H9 (cell line): ENCODE measurements around the gene NRXN3. TPM values are rescaled to one million over a fixed set of nuclear protein-coding genes. Genes with fewer than 3 reads are reported as not detected.

Source experiments
- DNase-seq: peaks from one replicate; pipeline ENCODE4 v3.0.0-alpha.2; 2017
- H2AFZ ChIP-seq: one replicate; pipeline ENCODE4 v1.6.1; 2013; ENCODE audit warnings: mild to moderate bottlenecking, low read length, control low read depth, moderate library complexity
- H2AK5ac ChIP-seq: 2 replicates; pipeline ENCODE4 v1.6.1; 2013; ENCODE audit warnings: low read length, control low read depth, mixed read lengths; ENCODE audit not compliant: insufficient read length
- H2BK120ac ChIP-seq: one replicate; pipeline ENCODE4 v1.6.1; 2013; ENCODE audit warnings: low read depth, mild to moderate bottlenecking, low read length, control low read depth, inconsistent platforms; ENCODE audit not compliant: poor library complexity, severe bottlenecking
- H2BK12ac ChIP-seq: 2 replicates; pipeline ENCODE4 v1.6.1; 2013; ENCODE audit warnings: low read length, control low read depth, mixed read lengths, low read depth; ENCODE audit not compliant: insufficient read length
- H2BK15ac ChIP-seq: 2 replicates; pipeline ENCODE4 v1.6.1; 2013; ENCODE audit warnings: low read depth, low read length, control low read depth
- H2BK20ac ChIP-seq: one replicate; pipeline ENCODE4 v1.6.1; 2013; ENCODE audit warnings: low read depth, mild to moderate bottlenecking, low read length, control low read depth, inconsistent platforms; ENCODE audit not compliant: poor library complexity, severe bottlenecking
- H2BK5ac ChIP-seq: 2 replicates; pipeline ENCODE4 v1.6.1; 2013; ENCODE audit warnings: low read length, control low read depth, mixed read lengths; ENCODE audit not compliant: insufficient read length
- H3K14ac ChIP-seq: 2 replicates; pipeline ENCODE4 v1.6.1; 2013; ENCODE audit warnings: low read length, control low read depth; ENCODE audit not compliant: insufficient read depth
- H3K18ac ChIP-seq: 2 replicates; pipeline ENCODE4 v1.6.1; 2013; ENCODE audit warnings: low read depth, mild to moderate bottlenecking, mixed read lengths, low read length, control low read depth; ENCODE audit not compliant: insufficient read length
- H3K23ac ChIP-seq: 2 replicates; pipeline ENCODE4 v1.6.1; 2013; ENCODE audit warnings: low read length, control low read depth, mixed read lengths, low read depth; ENCODE audit not compliant: insufficient read length
- H3K23me2 ChIP-seq: 2 replicates; pipeline ENCODE4 v1.6.1; 2013; ENCODE audit warnings: low read depth, mild to moderate bottlenecking, mixed read lengths, low read length, control low read depth; ENCODE audit not compliant: insufficient read length, poor library complexity, severe bottlenecking
- H3K27ac ChIP-seq: 2 replicates; pipeline ENCODE4 v1.5.1; 2013; ENCODE audit warnings: low read length, control low read depth, mixed read lengths, low read depth; ENCODE audit not compliant: insufficient read length
- H3K27me3 ChIP-seq: 2 replicates; pipeline ENCODE4 v1.6.1; 2013; ENCODE audit warnings: low read length, control low read depth, inconsistent platforms; ENCODE audit not compliant: insufficient read depth
- H3K4ac ChIP-seq: 2 replicates; pipeline ENCODE4 v1.6.1; 2013; ENCODE audit warnings: low read depth, mild to moderate bottlenecking, control low read depth, inconsistent platforms, low read length, moderate library complexity
- H3K4me1 ChIP-seq: 2 replicates; pipeline ENCODE4 v1.6.1; 2013; ENCODE audit warnings: low read length, control low read depth, inconsistent platforms; ENCODE audit not compliant: insufficient read depth
- H3K4me2 ChIP-seq: 2 replicates; pipeline ENCODE4 v1.6.1; 2013; ENCODE audit warnings: low read length, control low read depth, mixed read lengths; ENCODE audit not compliant: insufficient read length, insufficient read depth
- H3K56ac ChIP-seq: 2 replicates; pipeline ENCODE4 v1.6.1; 2013; ENCODE audit warnings: low read depth, mild to moderate bottlenecking, mixed read lengths, low read length, control low read depth; ENCODE audit not compliant: insufficient read length
- H3K79me1 ChIP-seq: 2 replicates; pipeline ENCODE4 v1.6.1; 2013; ENCODE audit warnings: low read depth, mild to moderate bottlenecking, moderate library complexity, low read length, control low read depth, inconsistent platforms; ENCODE audit not compliant: insufficient read depth, poor library complexity, severe bottlenecking
- H3K79me2 ChIP-seq: 2 replicates; pipeline ENCODE4 v1.6.1; 2013; ENCODE audit warnings: low read length, control low read depth, inconsistent platforms; ENCODE audit not compliant: insufficient read depth
- H3K9ac ChIP-seq: 2 replicates; pipeline ENCODE4 v1.6.1; 2013; ENCODE audit warnings: low read length, control low read depth, mixed read lengths; ENCODE audit not compliant: insufficient read length; ENCODE audit errors: extremely low read depth
- H3K9me3 ChIP-seq: one replicate; pipeline ENCODE4 v1.6.1; 2013; ENCODE audit warnings: low read depth, low read length, inconsistent platforms; ENCODE audit not compliant: control insufficient read depth
- H3T11ph ChIP-seq: one replicate; pipeline ENCODE4 v1.6.1; 2013; ENCODE audit warnings: mild to moderate bottlenecking, low read length, control low read depth, inconsistent platforms
- H4K20me1 ChIP-seq: one replicate; pipeline ENCODE4 v1.6.1; 2013; ENCODE audit not compliant: control insufficient read depth, insufficient read length, insufficient read depth
- H4K5ac ChIP-seq: 2 replicates; pipeline ENCODE4 v1.6.1; 2013; ENCODE audit warnings: low read depth, mild to moderate bottlenecking, mixed read lengths, low read length, control low read depth; ENCODE audit not compliant: insufficient read length
- H4K8ac ChIP-seq: replicated peaks from 2 replicates; pipeline ENCODE4 v1.6.1; 2013; ENCODE audit warnings: low read length, control low read depth, mixed read lengths, low read depth; ENCODE audit not compliant: insufficient read length
- H4K91ac ChIP-seq: 2 replicates; pipeline ENCODE4 v1.6.1; 2013; ENCODE audit warnings: low read depth, mild to moderate bottlenecking, moderate library complexity, mixed read lengths, low read length, control low read depth; ENCODE audit not compliant: insufficient read length
- H3K27ac Mint-ChIP-seq, 3 experiments: 2 replicates in 2 of 3; 3 replicates in 1 of 3; pipeline ENCODE4 v1.8.0; 2020 to 2021; ENCODE audit warnings: mixed read lengths in 3 of 3, mild to moderate bottlenecking in 1 of 3, moderate library complexity in 1 of 3
- H3K27me3 Mint-ChIP-seq: 2 replicates; pipeline ENCODE4 v1.8.0; 2021; ENCODE audit warnings: low read depth, mild to moderate bottlenecking, moderate library complexity, mixed read lengths
- H3K36me3 Mint-ChIP-seq, 3 experiments: 2 replicates in 2 of 3; 3 replicates in 1 of 3; pipeline ENCODE4 v1.8.0; 2020 to 2021; ENCODE audit warnings: low read depth in 3 of 3, mixed read lengths in 3 of 3; ENCODE audit not compliant: insufficient read depth in 1 of 3
- H3K4me1 Mint-ChIP-seq, 2 experiments: 2 replicates each; pipeline ENCODE4 v1.8.0; 2020; ENCODE audit warnings: mixed read lengths in 2 of 2
- H3K4me3 Mint-ChIP-seq, 2 experiments: 2 replicates in 1 of 2; 3 replicates in 1 of 2; pipeline ENCODE4 v1.8.0; 2020 to 2021; ENCODE audit warnings: mild to moderate bottlenecking in 2 of 2, mixed read lengths in 2 of 2, moderate library complexity in 1 of 2
- H3K9me3 Mint-ChIP-seq, 2 experiments: 2 replicates in 1 of 2; 3 replicates in 1 of 2; pipeline ENCODE4 v1.8.0; 2020; ENCODE audit warnings: mild to moderate bottlenecking in 2 of 2, mixed read lengths in 2 of 2, moderate library complexity in 1 of 2
- CTCF ChIP-seq: fragments of 200-600 bp; sonication (generic); conservative IDR thresholded peaks from 3 replicates; pipeline ENCODE4 v1.8.0; 2021; ENCODE audit warnings: antibody characterized with exemption, mild to moderate bottlenecking
- WGBS: extraction: QIAGEN DNeasy Blood & Tissue Kit; methylation state at CpG from one replicate; pipeline ENCODE4 v1.1.7; 2013; ENCODE audit warnings: missing lambda C conversion rate, low lambda C conversion rate, mixed read lengths; ENCODE audit not compliant: insufficient read length; ENCODE audit errors: extremely low coverage; 5-methylcytosine and 5-hydroxymethylcytosine counted together
- total RNA-seq: library from RNA; stranded (reverse); gene quantifications from 2 replicates; pipeline ENCODE4 v1.2.1, GENCODE V29; 2021

Gene NRXN3
- total RNA-seq, 1 experiment from 2014 or later, result 1.8 TPM

DNA sequence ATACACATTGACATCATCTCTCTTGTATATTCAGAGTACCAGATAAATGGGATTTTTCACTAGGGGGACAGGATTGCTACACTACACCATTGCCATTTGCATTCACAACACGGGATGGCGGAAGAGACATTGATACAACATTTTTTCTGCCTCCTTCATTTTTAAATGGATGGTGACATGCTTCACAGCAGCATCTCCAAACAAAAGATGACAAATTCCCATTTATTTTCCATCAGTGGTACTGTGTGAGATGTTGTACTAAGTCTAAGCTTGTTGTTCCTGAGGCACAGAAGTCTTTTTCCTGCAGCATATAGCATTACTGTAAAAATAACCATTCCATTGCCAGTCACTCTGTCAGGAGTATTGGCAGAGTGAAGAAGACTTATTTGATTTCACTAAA lies 912.7 kb downstream of the NRXN3 start:
- no peak overlapping the region for H2BK15ac ChIP-seq
- H3K4me2 ChIP-seq, result no peak overlapping the region
- no peaks in the 10 kb centered on the region for H4K20me1 ChIP-seq
- H3K56ac ChIP-seq, result no peak overlapping the region
- H2BK12ac ChIP-seq, result no peak overlapping the region
- no peak for TF ChIP-seq CTCF
- no peak overlapping the region for H3K27ac ChIP-seq
- H4K8ac ChIP-seq, result no peak overlapping the region
- H2AK5ac ChIP-seq, result no peak overlapping the region
- no peak overlapping the region for H2BK5ac ChIP-seq
- H3K9ac ChIP-seq, result no peak overlapping the region
- no peaks in the 10 kb centered on the region for H3K36me3 Mint-ChIP-seq
- no peak overlapping the region for H3K14ac ChIP-seq
- no peaks in the 10 kb centered on the region for H3K9me3 ChIP-seq
- DNase-seq, result no peak
- no peak overlapping the region for H3K23ac ChIP-seq
- H3K18ac ChIP-seq, result no peak overlapping the region
- no peak overlapping the region for H4K91ac ChIP-seq
- no peak overlapping the region for H2AFZ ChIP-seq
- H3K27me3 Mint-ChIP-seq, result peaks cover 29% of the 10 kb centered on the region
- H3K23me2 ChIP-seq, result no peaks in the 10 kb centered on the region
- H4K5ac ChIP-seq, result no peak overlapping the region
- H3K4me1 Mint-ChIP-seq, result no peaks in the 10 kb centered on the region
- no CpG with 5 or more reads among the region's 2 CpGs for WGBS
- H3K4ac ChIP-seq, result no peak overlapping the region
- no peaks in the 10 kb centered on the region for H3K79me2 ChIP-seq
- H3K4me1 ChIP-seq, result no peaks in the 10 kb centered on the region
- no peaks in the 10 kb centered on the region for H3K79me1 ChIP-seq
- no peak overlapping the region for H2BK20ac ChIP-seq
- H3K9me3 Mint-ChIP-seq, result no peaks in the 10 kb centered on the region
- H3K4me3 Mint-ChIP-seq, result no peak overlapping the region
- H3K27ac Mint-ChIP-seq, result no peak overlapping the region
- H2BK120ac ChIP-seq, result no peak overlapping the region
- H3K27me3 ChIP-seq, result no peaks in the 10 kb centered on the region
- no peak overlapping the region for H3T11ph ChIP-seq
